ENCODE measurements around the gene PNPLA3. TPM values are rescaled to one million over a fixed set of nuclear protein-coding genes. Genes with fewer than 3 reads are reported as not detected.

Gene PNPLA3
- total RNA-seq, 1 donor from 2014 or later, result 1.2 TPM

DNA sequence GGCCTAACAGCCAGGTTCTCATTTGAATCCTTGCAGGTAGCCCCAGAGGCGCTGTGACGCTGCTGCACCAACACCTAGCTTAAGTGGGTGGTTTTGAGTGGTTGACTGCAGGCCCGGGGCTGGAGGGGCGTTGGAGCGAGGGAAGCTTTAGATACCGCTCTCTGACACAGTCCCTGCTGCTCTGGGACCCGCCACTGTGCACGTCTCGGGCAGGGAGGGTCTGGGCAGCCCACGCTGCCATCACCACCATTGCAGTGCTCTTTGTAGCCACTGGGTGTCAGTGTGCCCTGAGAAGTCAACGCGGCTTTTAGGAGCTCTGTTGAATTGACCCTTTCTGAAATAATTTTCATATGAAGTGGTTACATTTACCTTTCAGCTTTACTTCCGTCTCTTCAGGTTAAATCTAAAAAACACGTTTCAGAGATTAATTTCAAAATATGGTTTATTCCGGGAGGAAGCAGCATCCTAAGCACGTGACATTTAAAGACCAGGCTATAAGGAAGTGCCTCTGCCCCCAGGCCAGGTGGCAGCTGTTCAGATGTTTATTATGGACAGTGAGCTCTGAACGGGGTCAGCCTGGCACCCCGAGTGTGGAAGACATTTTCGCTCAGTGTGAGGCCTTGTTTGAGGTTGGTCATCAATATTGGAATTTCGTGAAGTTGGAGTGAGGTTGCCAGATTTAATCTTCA, 69.6 kb downstream of the PNPLA3 start:
- Mint-ChIP-seq H3K9me3 (ENCODE audit: unreplicated experiment) (no peaks in the 10 kb centered on the region), H3K4me3 (ENCODE audit: unreplicated experiment) (no peak overlapping the region), H3K4me1 (ENCODE audit: unreplicated experiment) (peaks cover 3% of the 10 kb centered on the region), H3K36me3 (ENCODE audit: unreplicated experiment) (peaks cover 46% of the 10 kb centered on the region), H3K27me3 (ENCODE audit: unreplicated experiment) (no peaks in the 10 kb centered on the region), H3K27ac (ENCODE audit: unreplicated experiment) (no peak overlapping the region)
- TF ChIP-seq, protein P1, sequence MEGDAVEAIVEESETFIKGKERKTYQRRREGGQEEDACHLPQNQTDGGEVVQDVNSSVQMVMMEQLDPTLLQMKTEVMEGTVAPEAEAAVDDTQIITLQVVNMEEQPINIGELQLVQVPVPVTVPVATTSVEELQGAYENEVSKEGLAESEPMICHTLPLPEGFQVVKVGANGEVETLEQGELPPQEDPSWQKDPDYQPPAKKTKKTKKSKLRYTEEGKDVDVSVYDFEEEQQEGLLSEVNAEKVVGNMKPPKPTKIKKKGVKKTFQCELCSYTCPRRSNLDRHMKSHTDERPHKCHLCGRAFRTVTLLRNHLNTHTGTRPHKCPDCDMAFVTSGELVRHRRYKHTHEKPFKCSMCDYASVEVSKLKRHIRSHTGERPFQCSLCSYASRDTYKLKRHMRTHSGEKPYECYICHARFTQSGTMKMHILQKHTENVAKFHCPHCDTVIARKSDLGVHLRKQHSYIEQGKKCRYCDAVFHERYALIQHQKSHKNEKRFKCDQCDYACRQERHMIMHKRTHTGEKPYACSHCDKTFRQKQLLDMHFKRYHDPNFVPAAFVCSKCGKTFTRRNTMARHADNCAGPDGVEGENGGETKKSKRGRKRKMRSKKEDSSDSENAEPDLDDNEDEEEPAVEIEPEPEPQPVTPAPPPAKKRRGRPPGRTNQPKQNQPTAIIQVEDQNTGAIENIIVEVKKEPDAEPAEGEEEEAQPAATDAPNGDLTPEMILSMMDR (IDR thresholded peaks at IDR 0.05), result peak; percentile 95
- DNase-seq (ENCODE audit: extremely low spot score, unreplicated experiment), result no peak

DNA sequence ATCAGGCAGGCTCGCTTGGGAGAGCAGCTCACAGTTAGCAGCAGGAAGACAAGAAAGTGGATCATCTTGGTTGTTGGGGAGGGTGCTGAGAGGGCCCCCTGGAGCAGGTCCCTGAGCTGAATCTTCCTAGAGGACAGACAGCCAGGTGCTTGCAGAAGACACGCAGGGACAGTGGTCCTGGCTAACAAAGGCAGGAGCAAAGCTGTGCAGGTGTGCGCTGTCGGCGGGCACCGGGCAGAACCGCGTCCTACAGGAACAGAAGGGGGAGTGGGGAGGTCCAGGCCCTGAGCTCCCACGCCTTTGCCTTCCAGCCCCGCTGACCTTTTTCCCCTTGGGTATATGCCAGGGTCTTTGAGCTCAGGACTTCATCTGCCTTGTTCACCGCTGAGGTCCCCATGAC, 70.4 kb downstream of the PNPLA3 start:
- no peak for DNase-seq (ENCODE audit: extremely low spot score, unreplicated experiment)
- H3K9me3 Mint-ChIP-seq (ENCODE audit: unreplicated experiment), result no peaks in the 10 kb centered on the region
- H3K27ac Mint-ChIP-seq (ENCODE audit: unreplicated experiment), result no peak overlapping the region
- H3K27me3 Mint-ChIP-seq (ENCODE audit: unreplicated experiment), result no peaks in the 10 kb centered on the region
- peaks cover 54% of the 10 kb centered on the region for H3K36me3 Mint-ChIP-seq (ENCODE audit: unreplicated experiment)
- H3K4me1 Mint-ChIP-seq (ENCODE audit: unreplicated experiment), result peaks cover 3% of the 10 kb centered on the region
- TF ChIP-seq, protein P1 (IDR thresholded peaks at IDR 0.05), result no peak
- H3K4me3 Mint-ChIP-seq (ENCODE audit: unreplicated experiment), result no peak overlapping the region

DNA sequence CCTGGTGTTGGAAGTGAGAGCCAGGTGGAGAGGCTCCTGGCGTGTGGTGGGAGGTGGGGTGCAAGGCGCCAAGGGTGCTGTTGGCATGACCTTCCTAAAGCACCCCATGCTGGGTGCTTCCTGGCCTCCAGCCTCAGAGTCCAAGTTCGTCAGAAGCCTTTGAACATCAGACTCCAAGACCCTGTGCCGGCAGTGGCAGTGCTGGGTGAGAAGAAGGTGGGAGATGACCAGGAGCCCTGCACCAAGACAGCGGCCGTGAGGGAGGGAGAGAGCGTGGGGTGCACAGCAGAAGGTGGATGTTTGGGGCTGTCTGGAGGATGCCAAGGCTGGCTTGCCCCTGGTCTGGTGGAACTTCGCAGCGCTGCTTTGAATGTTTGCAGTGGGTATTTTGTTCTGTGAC, 70.8 kb downstream of the PNPLA3 start:
- Mint-ChIP-seq H3K4me1 (ENCODE audit: unreplicated experiment) (peaks cover 3% of the 10 kb centered on the region), H3K4me3 (ENCODE audit: unreplicated experiment) (no peak overlapping the region), H3K9me3 (ENCODE audit: unreplicated experiment) (no peaks in the 10 kb centered on the region), H3K36me3 (ENCODE audit: unreplicated experiment) (peaks cover 58% of the 10 kb centered on the region), H3K27ac (ENCODE audit: unreplicated experiment) (no peak overlapping the region), H3K27me3 (ENCODE audit: unreplicated experiment) (no peaks in the 10 kb centered on the region)
- TF ChIP-seq, protein P1 (IDR thresholded peaks at IDR 0.05), result no peak
- DNase-seq (ENCODE audit: extremely low spot score, unreplicated experiment), result no peak

DNA sequence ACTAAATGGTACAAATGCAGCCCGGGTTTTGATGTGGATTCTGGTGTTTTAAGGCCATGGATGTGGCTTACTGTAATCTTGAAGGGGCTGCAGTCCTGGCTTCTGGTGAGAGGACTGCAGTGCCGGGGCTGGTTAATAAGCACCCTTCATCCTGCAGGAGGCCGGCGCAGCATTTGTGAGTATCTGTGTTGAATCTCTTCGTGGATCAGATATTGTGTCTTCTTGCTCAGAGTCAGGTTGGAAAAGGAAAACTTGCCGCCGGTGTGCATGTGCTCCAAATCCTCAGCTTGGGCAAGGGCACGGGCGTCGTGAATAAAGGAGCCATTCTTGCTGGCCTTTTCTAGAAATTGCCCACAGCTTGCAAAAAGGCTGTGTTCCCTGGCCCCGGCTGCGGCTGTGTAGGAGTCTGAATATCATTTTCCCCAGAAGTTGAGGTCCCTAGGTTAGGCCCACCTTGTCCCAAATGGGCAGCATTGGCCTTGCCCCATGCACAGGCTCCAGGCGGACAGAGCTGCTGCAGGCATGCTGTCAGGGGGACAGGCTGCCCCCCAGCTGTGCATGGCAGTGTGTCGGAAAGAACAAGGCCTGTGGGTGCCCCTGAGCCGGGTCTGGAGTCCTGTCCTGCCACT, 71.6 kb downstream of the PNPLA3 start:
- Mint-ChIP-seq H3K9me3 (ENCODE audit: unreplicated experiment) (no peaks in the 10 kb centered on the region), H3K27ac (ENCODE audit: unreplicated experiment) (no peak overlapping the region), H3K27me3 (ENCODE audit: unreplicated experiment) (no peaks in the 10 kb centered on the region), H3K36me3 (ENCODE audit: unreplicated experiment) (peaks cover 54% of the 10 kb centered on the region), H3K4me3 (ENCODE audit: unreplicated experiment) (no peak overlapping the region), H3K4me1 (ENCODE audit: unreplicated experiment) (peaks cover 3% of the 10 kb centered on the region)
- TF ChIP-seq, protein P1 (IDR thresholded peaks at IDR 0.05), result no peak
- no peak for DNase-seq (ENCODE audit: extremely low spot score, unreplicated experiment)

DNA sequence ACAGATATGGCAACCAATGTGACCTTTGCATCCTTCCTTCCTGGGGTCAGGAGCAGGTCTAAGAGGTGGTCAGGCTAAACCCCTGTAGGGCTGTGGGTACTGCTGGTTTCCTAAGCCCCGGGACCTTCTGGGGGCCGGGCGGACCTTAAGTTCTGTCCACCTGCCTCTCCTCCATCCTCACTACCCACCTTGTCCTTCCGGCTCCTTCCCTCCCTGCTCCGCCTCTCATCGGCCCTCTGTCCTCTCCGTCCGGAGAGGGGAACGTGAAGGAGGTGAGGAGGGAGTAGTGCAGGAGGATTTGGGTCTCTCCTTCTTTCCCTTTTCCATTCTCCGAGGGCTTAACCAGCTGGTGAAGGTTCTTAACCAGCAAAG, 72.2 kb downstream of the PNPLA3 start:
- Mint-ChIP-seq H3K36me3 (ENCODE audit: unreplicated experiment) (peaks cover 50% of the 10 kb centered on the region), H3K4me3 (ENCODE audit: unreplicated experiment) (no peak overlapping the region), H3K27me3 (ENCODE audit: unreplicated experiment) (no peaks in the 10 kb centered on the region), H3K9me3 (ENCODE audit: unreplicated experiment) (no peaks in the 10 kb centered on the region), H3K27ac (ENCODE audit: unreplicated experiment) (no peak overlapping the region), H3K4me1 (ENCODE audit: unreplicated experiment) (peaks cover 3% of the 10 kb centered on the region)
- no peak for DNase-seq (ENCODE audit: extremely low spot score, unreplicated experiment)
- TF ChIP-seq, protein P1 (IDR thresholded peaks at IDR 0.05), result no peak

All from osteocyte (in vitro differentiated cells).